HG03095 (cell line): ENCODE results near the gene EML6.

Experiments used
- ATAC-seq: cut with Tn5 transposase; IDR thresholded peaks from one replicate; pipeline ENCODE4 v1.9.1; 2021; ENCODE audit warnings: moderate library complexity; ENCODE audit not compliant: unreplicated experiment

EML6 gene

DNA sequence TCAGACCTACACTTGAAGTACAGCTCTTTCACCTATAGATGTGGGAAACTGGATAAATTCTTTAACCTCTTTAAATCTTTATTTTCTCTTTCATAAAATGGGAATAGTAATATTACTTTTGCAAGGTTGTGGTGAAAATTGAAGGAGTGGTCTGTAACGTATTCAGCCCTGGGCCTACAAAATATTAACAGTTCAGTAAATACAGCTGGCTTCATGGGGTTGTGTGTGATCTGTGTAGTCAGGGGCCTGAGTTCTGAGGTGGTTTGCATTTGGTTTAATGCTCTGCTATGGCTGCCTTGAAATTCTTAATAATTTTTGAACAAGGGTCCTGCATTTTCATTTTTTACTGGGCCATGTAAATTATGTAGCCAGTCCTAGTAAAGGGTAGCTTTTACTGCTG lies 16.8 kb upstream of the EML6 start:
- ATAC-seq: no peak

DNA sequence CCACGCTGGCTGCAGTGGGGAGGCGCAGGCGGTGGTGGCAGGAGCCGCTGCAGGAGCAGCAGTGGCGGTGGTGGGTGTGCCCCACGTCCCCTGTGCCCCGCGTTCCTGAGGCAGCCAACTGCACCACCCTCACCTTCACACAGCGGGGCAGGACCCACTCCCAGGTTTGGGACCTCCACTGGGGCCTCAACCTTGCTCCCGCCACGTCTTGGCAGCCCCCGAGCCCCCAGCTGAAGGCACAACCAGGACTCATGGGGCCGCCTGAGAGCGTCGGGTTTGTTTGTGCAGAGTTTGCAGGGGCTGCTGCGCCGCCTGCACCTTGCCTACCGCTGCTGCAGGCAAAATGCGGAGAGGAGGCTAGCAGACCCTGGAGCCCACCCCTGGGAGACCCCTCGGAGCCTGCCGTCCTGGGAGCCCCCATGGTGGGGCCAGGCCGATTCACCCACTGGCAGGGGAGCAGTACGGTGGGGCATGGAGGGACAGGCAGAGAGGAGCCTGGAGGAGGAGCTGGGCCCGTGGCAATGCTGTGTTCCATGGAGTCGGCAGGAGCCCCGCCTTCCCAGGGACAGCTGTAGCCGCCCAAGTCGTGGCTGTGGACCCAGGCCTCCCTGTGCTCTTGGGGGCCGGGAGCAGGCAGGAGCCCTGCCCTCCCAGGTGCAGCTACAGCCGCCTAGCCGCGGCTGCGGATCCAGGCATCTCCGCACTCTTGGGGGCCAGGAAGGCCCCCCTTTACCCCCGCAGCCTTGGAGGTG lies 14.7 kb upstream of the EML6 start:
- ATAC-seq: no peak

DNA sequence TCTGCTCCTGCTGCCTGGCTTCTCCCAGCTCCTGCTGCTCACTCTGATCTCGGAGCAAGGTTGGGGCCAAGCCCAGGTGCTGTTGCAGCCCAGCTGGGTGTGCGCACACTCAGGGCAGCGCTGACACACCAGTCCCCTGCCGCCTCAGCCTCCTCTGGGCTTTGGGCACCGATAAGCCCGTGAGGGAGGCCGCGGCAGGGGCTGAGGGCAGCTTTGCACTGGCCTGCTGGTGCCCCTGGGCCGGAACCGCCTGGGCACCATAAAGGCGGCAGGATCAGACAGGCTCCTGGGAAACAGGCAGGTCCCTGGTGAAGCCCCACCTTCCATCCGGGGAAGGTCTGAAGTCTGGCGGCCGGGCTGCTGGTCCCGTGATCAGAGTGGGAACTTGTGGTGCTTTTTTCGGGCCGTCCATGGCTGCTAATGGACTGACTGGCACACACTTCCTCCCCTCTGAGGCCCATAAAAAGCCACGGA lies 14.1 kb upstream of the EML6 start:
- no peak for ATAC-seq

DNA sequence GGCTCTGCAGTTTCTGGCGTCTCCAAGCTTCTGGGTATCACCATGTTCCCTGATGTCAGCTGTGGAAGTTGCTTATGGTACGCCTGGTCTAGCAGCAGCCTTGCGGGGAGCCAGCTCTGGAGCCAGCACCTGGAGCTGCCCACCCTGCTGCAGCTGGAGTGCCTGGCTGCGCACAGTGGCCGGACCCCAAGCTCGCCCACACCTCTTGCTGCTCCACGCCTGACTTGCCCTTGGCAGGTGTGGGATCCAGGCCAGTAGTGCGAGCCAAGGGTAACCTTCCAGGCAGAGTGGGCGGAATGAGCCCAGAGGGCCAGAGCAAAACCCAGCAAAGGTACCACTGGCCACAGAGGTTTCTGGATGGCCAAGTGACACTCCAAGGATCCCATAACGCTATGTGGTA lies 13.2 kb upstream of the EML6 start:
- ATAC-seq: no peak

DNA sequence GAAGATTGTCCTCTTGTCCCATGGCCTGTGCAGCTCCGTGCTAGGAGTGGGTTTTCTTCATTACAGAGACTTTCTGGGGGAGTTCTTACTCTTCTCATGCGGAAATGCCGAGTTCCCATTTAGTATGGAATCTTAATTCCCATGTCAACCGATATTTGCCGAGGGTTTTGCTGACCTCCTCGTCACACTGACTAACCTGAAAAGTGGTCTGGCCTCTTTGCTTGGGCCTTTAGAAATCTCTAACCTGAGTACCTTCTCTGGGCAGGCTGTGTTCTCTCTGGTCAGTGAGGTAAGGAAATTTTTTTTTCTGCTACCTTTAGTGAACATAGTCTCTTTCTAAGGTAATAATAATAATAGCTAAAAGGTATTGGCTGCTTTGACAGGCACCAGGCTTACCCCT lies 10.9 kb upstream of the EML6 start:
- no peak for ATAC-seq

DNA sequence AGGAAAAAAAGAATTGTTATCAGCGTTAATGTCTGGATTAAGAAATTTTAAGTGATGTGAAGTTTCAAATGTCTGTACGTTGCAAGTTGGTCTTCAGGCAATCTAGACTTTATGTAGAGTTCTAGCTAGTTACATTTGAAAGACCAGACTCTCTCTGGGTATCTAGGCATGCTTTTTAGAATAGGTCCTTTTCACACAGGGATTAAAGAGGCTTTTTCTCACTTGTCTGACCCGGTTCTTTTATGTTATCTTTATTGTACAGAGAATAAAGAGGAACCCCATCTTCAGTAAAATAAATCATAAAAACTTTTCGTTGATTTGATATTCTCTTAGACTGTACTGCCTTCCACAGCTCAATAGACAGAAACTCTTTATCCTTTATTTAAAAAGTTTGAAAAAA lies 8.5 kb upstream of the EML6 start:
- no peak for ATAC-seq

DNA sequence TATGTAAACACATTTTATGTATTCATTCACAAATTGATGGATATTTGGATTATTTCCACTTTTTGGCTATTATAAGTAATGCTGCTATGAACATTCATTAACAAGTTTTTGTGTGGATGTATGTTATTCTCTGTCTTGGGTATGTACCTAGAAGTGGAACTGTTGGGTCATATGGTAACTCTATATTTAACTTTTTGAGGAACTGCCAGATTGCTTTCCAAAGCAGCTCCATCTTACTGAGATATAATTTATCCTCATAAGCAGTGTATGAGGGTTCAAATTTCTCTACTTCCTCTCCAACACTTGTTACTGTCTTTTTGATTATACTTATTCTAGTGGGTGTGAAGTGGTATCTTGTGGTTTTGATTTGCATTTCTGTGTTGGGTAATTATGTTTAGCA lies 7.1 kb upstream of the EML6 start:
- ATAC-seq: no peak

DNA sequence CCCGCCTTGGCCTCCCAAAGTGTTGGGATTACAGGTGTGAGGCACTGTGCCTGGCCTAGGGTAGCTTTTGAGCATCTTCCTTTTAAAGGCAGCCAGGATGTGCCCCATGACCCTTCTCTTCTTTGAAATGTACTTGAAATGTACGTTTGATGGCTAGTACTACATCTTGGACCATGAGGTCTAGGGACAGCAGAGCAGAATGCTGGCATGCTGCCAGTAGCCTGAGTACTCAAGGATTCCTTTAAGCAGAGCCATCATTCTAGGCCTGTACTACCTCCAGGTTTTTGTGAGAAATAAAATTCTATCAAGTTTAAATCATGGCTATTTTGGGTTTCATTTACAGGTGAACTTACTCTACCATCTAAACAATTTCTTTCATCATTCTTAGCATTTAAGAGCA lies 2.9 kb upstream of the EML6 start:
- no peak for ATAC-seq

DNA sequence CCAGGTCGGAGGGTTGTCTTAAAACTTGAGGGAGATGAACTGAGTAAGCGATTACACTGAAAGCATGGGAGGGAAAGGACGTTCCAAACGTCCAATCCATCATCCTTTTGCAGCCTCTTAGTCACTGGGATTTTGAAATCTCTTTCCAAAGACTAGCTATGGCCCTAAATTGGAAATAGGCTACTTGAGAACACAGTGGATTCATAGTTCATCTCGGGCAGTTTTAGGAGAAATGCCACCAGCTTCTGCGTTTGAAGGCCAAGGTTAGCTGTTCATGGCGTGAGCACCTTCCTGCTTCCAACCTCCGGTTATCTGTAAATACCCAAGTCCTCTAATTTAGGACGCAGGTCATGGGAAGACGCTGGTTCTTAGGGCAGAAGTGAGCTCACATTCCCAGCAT lies 821 bp upstream of the EML6 start:
- ATAC-seq: no peak

DNA sequence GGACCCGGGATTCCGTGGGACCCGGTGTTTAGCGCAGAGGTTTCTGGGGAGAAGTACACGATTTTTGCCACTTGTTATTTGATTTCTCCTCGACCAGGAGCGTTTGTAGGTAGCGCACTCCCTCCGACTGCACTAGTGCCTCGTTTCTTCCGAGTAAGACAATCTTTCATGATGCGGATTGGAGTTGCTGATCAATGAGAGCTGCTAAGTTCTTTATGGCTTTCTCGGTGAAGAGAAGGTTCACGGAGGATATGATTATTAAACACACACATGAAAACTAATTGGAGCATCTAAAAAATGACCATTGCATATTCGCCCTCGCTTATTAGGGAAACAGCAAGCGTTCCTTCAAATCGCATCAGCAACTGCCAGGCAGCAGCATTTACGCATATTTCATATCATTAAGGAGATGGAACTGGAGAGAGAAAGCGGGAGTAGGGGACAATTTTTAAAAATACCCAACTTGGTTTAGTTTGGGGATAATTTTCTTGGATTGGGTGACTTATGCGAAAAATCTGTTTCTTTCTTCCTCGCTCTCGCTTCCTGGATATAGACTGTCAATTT lies 616 bp downstream of the EML6 start:
- ATAC-seq: no peak

DNA sequence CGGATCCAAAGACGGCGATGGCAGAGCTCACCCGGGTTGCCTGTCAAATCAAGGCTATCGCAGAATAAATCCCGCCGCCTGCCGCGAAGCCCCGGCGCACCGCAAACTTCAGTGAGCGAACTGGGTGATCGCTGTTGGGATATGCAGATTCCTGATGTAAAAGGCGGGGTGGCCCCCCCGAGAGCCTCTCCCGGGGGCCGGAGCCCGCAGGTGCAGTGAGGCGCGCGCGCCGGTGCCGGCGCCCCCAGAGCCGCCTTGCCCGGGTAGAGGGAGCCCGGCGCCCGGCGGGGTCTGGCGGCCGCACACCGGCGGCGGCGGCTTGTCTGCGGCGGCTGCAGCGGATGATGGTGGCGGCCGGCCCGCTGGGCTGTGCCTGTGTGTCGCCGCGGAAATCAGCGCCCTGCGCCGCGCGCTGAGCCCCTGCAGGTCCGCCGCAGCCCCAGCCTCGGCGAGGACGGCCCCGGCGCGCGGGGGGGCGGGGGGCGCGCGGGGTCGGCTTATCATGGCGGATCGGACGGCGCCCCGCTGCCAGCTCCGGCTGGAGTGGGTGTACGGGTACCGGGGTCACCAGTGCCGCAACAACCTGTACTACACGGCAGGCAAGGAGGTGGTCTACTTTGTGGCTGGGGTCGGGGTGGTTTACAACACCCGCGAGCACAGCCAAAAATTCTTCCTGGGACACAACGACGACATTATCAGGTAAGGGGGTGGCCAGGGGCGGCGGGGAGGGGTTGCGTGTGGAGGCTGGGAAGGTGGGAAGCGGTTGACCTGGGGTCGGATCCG lies 1.3 kb downstream of the EML6 start:
- ATAC-seq: no peak

DNA sequence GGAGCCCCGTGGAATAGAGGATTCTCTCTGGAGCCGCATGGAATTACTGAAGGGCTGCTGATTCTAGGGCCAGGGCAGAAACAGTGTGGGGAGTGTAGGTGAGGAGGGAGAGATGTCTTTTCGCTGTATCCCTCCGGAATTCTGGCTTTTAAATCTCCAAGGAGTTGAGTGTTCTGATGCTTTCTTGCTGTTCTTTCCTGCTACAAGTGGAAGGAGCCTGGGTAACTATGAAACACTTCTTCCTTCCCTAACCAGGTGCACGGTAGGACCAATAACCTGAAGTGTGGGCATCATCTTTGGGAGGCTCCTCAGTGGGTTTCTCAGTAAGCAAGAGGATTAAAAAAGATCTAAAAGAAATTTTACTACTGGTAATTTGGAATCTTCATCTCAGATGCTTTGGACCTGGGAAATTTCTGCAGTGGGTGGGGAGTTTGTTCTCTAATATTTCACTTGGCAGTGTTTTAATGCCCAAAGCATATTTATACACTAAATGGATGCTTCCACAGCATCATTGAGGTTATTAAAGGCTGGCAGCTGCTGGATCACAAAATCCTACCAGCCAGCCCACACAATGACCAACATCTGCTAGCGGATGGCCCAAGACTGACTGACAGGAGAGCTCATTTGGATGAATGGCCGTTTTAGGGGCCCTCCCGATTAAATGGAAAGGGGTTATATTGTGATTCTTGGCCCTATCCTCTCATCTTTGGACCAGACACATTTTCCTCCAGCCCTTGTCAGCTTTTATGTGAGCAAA lies 2.1 kb downstream of the EML6 start:
- no peak for ATAC-seq

DNA sequence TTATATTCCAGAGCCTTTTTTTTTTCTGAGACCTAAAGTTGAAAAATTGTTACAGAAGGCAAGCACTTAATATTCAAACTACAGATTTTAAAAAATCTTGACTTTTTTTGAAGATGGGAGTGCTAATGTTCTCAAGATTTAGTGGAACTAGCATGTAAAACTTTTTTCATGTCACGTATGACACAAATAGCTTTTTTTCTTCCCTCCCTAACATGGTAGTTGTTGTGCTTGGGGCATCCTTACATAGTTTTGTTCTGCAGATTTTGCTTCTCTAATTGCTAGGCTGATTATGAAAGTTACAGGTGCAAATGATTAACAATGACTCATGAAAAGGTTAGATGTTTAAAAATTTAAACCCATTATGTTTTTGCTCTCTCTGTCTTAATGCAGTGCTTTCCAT lies 3.0 kb downstream of the EML6 start:
- no peak for ATAC-seq

DNA sequence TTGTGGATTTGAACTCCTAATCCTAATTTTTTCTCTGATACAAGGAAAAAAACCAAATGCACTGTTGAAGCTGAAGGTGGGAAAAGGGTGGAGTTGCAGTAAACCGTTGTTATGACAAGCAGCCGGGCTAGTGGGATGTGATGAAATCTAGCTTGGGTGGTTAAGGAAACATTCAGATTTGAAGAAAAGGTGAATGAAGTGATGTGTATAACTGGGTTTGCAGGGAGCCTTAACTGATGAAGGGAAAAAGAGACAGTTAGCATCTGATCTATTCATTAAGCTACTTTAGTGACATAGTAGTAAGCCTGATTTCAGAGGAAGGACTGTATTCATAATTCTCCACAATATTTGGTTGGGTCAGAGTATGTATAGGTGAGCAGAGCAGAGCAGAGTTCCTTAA lies 3.5 kb downstream of the EML6 start:
- no peak for ATAC-seq

DNA sequence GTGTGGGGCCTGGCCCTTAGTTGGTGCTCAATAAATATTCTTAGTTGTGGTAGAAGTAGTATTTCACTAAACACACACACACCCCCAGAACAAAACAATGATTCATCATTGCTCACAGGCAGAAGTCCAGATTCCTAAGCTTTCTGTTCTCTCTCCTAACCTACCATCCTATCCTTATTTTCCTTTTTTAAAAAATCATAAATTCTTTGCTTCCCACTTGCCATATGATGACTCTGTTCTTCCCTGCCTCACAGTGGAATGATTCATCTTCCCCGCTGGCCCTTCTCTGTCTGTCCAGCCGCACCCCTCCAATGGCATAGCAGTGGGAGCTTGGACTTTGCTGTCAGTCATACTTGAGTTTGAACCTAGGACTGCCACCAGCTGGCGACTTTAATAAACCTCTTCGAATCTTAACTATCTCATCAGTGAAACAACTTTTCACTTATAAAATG lies 5.2 kb downstream of the EML6 start:
- no peak for ATAC-seq

DNA sequence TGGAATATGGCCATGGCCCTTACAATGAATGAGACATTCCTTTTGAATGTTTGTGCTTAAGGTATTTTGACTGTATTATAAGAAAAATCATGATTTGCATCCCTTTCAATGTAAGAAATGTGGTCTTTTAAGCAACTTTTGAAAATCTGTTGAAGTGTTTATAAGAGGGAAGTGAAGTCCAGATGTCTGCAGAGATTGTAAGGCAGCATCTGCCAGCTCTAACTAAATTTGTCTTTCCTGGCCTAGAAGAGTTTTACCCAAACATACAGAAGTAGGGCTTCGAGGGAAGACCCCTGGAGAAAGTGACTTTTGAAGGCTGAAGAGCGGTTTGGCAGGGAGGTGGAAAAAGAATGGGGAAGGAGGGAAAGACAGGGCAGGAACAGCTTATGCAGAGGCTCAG lies 12.2 kb downstream of the EML6 start:
- ATAC-seq: no peak

DNA sequence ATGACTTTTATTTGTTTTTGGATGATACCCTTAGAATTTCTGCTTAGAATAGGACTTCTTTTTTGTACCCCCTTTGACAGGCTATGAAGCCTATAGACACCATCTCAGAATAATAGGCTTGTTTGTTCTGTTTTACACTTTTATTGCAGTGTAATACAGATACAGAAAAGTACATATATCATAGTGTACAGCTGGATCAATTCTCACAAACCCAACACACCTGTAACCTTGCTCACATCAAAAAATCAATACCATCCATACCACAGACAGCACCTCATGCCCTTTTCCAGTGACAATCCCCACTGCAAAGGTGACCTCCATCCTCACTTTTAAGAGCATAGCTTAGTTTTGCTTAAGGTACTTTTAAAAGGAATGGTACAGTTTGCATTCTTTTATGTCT lies 14.8 kb downstream of the EML6 start:
- no peak for ATAC-seq

DNA sequence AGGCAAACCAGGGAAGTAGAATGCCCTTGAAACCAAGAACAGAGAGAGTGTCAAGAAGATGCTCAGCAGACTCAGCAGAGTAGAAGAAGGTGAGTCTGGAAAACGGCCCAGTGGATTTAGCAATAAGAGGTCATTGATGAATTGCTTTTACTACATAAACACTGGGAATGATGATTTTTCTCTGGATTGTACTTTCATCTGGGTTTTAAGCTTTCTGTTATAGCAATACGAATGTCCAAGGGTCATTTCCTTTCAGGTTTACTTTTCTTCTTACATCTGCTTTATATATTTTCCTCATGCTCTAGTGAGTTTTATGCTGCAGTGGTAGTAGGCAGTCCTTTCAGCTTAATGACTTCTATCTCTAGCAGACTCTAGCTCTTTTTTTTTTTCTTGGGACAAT lies 16.9 kb downstream of the EML6 start:
- ATAC-seq: no peak

DNA sequence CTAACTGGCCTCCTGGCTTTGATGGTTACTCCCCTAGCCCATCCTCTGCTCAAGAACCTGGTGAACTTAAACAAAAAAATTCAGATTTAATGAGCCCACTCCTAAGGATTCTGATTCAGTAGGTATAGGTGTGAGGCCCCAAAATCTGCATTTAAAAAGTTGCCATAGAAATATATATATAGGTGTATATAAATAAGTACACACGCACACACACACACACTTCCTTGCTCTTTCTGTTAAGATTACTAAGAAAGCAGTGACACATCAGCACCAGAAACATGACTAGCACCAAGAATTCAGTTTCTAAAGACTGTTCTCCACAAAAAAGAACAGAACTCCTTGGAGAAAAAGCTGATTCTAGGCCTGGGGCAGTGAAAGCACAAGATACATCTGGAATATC lies 17.8 kb downstream of the EML6 start:
- ATAC-seq: no peak

DNA sequence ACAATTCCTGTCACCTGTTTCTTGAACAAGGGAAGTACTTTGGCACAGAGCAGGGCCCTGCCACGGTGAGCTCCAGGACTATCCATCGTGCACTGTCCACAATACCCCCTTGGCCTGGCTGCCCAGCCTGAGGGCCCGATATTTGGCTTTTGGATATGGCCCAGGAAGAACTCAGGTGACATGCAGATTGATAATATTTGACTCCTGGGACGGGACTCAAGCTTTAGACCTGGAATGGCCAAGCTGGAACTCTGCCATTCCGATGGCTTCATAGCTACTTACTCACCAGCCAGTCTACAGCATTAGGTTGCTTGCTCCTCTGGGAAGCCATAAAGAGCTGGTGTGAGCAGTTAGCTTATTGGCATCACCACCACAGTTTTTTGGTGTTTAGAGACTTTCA lies 26.6 kb downstream of the EML6 start:
- no peak for ATAC-seq

DNA sequence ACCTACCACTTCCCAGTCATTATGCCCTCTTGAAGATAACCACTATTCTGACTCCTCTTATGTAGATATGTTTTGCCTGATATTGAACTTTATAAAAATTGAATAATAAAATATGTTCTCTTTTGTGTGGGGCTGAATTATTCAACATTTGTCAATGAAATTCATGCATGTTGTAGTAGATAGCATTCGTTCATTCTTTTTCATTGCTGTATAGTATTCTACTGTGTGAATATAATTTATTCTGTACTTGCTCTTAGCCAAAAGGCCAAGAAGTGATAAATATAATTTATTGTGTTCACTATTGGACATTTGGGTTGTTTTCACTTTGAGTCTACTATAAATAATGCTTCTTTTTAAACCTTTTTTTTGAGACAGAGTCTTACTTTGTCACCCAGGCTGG lies 29.0 kb downstream of the EML6 start:
- ATAC-seq: no peak
